HUES64 (cell line): ENCODE measurements around the gene UBTFL1.
A peak's percentile ranks its signal among the peaks of the same experiment; 100 is the strongest.

Experiments
- H3K27ac ChIP-seq: 2 replicates; pipeline ENCODE4 v1.7.0; 2013; ENCODE audit warnings: low read depth, low read length, inconsistent platforms
- H3K27me3 ChIP-seq: 2 replicates; pipeline ENCODE4 v1.6.1; 2013; ENCODE audit warnings: mild to moderate bottlenecking, low read length; ENCODE audit not compliant: insufficient read depth
- H3K36me3 ChIP-seq: 2 replicates; pipeline ENCODE4 v1.6.1; 2013; ENCODE audit warnings: mild to moderate bottlenecking, low read length; ENCODE audit not compliant: insufficient read depth
- H3K4me1 ChIP-seq: 2 replicates; pipeline ENCODE4 v1.6.1; 2013; ENCODE audit warnings: mild to moderate bottlenecking, low read length, moderate library complexity; ENCODE audit not compliant: insufficient read depth
- H3K4me3 ChIP-seq: 2 replicates; pipeline ENCODE4 v1.5.1; 2013; ENCODE audit warnings: mild to moderate bottlenecking, low read length, moderate library complexity
- H3K9ac ChIP-seq: 2 replicates; pipeline ENCODE4 v1.6.1; 2013; ENCODE audit warnings: mild to moderate bottlenecking, low read depth, low read length
- H3K9me3 ChIP-seq: 2 replicates; pipeline ENCODE4 v1.6.1; 2013; ENCODE audit warnings: low read depth, low read length; ENCODE audit not compliant: insufficient read depth
- WGBS: fragments of 150-250, 120-280 bp; methylation state at CpG from one replicate; pipeline ENCODE4 v1.1.7; 2013; ENCODE audit warnings: missing lambda C conversion rate; 5-methylcytosine and 5-hydroxymethylcytosine counted together

UBTFL1 gene

GRCh38 chr11:90124946-90125345 is 39.2 kb downstream of the UBTFL1 start:
- H3K36me3 ChIP-seq: no peaks in the 10 kb centered on the region
- H3K4me1 ChIP-seq: no peaks in the 10 kb centered on the region
- no peak overlapping the region for H3K27ac ChIP-seq
- no peaks in the 10 kb centered on the region for H3K27me3 ChIP-seq
- no peak overlapping the region for H3K9ac ChIP-seq
- H3K4me3 ChIP-seq: no peak overlapping the region
- no peaks in the 10 kb centered on the region for H3K9me3 ChIP-seq
- WGBS: 82% methylated on average over 3 of the region's 3 CpGs

GRCh38 chr11:90133560-90134477 is 48.1 kb downstream of the UBTFL1 start:
- Histone ChIP-seq H3K36me3 (no peaks in the 10 kb centered on the region), H3K9ac (peak overlapping the region; percentile 65), H3K27ac (peak overlapping the region; percentile 85), H3K27me3 (peaks cover 4% of the 10 kb centered on the region; the same call in 1 of the 2 replicates), H3K4me3 (peak overlapping the region; percentile 64), H3K4me1 (peaks cover 25% of the 10 kb centered on the region), H3K9me3 (no peaks in the 10 kb centered on the region)
- 16% methylated on average over 11 of the region's 11 CpGs for WGBS

GRCh38 chr11:90134478-90135003 is 48.8 kb downstream of the UBTFL1 start, which contains the start of gene NAALAD2:
NAALAD2 (plus strand) TSS chr11:90134663; CDS start chr11:90134759, 96 bp downstream.
- H3K4me3 ChIP-seq: peak within 1 kb of the TSS; percentile 64
- H3K4me1 ChIP-seq: peaks cover 28% of the 10 kb centered on the region
- 1% methylated on average over 25 of the region's 25 CpGs for WGBS
- peak within 1 kb of the TSS; percentile 65 for H3K9ac ChIP-seq
- H3K36me3 ChIP-seq: no peaks in the 10 kb centered on the region
- H3K27me3 ChIP-seq: peaks cover 4% of the 10 kb centered on the region; the same call in 1 of the 2 replicates
- H3K9me3 ChIP-seq: no peaks in the 10 kb centered on the region
- H3K27ac ChIP-seq: peak within 1 kb of the TSS; percentile 85

GRCh38 chr11:90135016-90135415 is 49.3 kb downstream of the UBTFL1 start:
- Histone ChIP-seq H3K4me3 (peak overlapping the region; percentile 64), H3K36me3 (no peaks in the 10 kb centered on the region)

More at GRCh38 chr11:90135016-90135415, 49.3 kb downstream of the UBTFL1 start:
- H3K27ac ChIP-seq: no peak overlapping the region
- peak overlapping the region; percentile 65 for H3K9ac ChIP-seq
- H3K4me1 ChIP-seq: peaks cover 28% of the 10 kb centered on the region
- 7% methylated on average over 3 of the region's 5 CpGs for WGBS
- no peaks in the 10 kb centered on the region for H3K9me3 ChIP-seq
- H3K27me3 ChIP-seq: peaks cover 4% of the 10 kb centered on the region; the same call in 1 of the 2 replicates
